Forelimb muscle (tissue), 1 donor: Measurements from ENCODE around the gene PRND. TPM values are rescaled to one million over a fixed set of nuclear protein-coding genes. Genes with fewer than 3 reads are reported as not detected.
"Not testable (repeated sequence)": the region's sequence is repeated elsewhere in the genome, so short reads cannot be mapped to it uniquely, and the experiment has no call there.

Experiments used
- DNase-seq: peaks from one replicate; pipeline ENCODE4 v3.0.0-alpha.2; 2013; ENCODE audit warnings: low read depth
- polyA plus RNA-seq: library from polyadenylated mRNA; unstranded; fragments of 120-200 nt; gene quantifications from one replicate; pipeline ENCODE4 v1.2.1, GENCODE V29; 2013; ENCODE audit not compliant: insufficient read length

Gene PRND
- polyA plus RNA-seq, 1 donor = 44.4 TPM

- no peak for DNase-seq
Observed at GRCh38 chr20:4708856-4709255, 12.9 kb upstream of the PRND start.

GRCh38 chr20:4709261-4710105 lies 12.2 kb upstream of the PRND start:
- no peak for DNase-seq

GRCh38 chr20:4710106-4710475 lies 11.6 kb upstream of the PRND start:
- DNase-seq = no peak

GRCh38 chr20:4711511-4711910 lies 10.2 kb upstream of the PRND start:
- DNase-seq = no peak

GRCh38 chr20:4713401-4713800 lies 8.3 kb upstream of the PRND start:
- no peak for DNase-seq

- DNase-seq = no peak
Observed at GRCh38 chr20:4714818-4715217, 6.9 kb upstream of the PRND start.

- no peak for DNase-seq
Observed at GRCh38 chr20:4717816-4718570, 3.7 kb upstream of the PRND start.

GRCh38 chr20:4719190-4719589 lies 2.5 kb upstream of the PRND start:
- no peak for DNase-seq

GRCh38 chr20:4720041-4720976 lies 1.4 kb upstream of the PRND start:
- no peak for DNase-seq

- DNase-seq = no peak
Observed at GRCh38 chr20:4720977-4721349, 746 bp upstream of the PRND start.

GRCh38 chr20:4722571-4722970 lies 862 bp downstream of the PRND start:
- DNase-seq = no peak

GRCh38 chr20:4722993-4723392 lies 1.3 kb downstream of the PRND start:
- no peak for DNase-seq

GRCh38 chr20:4723553-4723952 lies 1.8 kb downstream of the PRND start:
- DNase-seq = not testable (repeated sequence)

- no peak for DNase-seq
Observed at GRCh38 chr20:4724459-4725262, 3.0 kb downstream of the PRND start.

GRCh38 chr20:4725263-4725550 lies 3.5 kb downstream of the PRND start:
- no peak for DNase-seq

GRCh38 chr20:4726710-4727397 lies 5.1 kb downstream of the PRND start:
- no peak for DNase-seq

- DNase-seq = no peak
Observed at GRCh38 chr20:4728120-4728760, 6.5 kb downstream of the PRND start.

- DNase-seq = no peak
Observed at GRCh38 chr20:4729265-4729664, 7.6 kb downstream of the PRND start.

- no peak for DNase-seq
Observed at GRCh38 chr20:4730780-4731179, 9.1 kb downstream of the PRND start.

GRCh38 chr20:4736875-4737274 lies 15.2 kb downstream of the PRND start:
- no peak for DNase-seq
